GM18508 (cell line): ENCODE data around the gene HDAC7.

Source experiments
- ATAC-seq: cut with Tn5 transposase; IDR thresholded peaks from one replicate; pipeline ENCODE4 v1.9.1; 2021; ENCODE audit warnings: moderate number of reproducible peaks; ENCODE audit not compliant: insufficient read depth, unreplicated experiment

HDAC7 gene

DNA sequence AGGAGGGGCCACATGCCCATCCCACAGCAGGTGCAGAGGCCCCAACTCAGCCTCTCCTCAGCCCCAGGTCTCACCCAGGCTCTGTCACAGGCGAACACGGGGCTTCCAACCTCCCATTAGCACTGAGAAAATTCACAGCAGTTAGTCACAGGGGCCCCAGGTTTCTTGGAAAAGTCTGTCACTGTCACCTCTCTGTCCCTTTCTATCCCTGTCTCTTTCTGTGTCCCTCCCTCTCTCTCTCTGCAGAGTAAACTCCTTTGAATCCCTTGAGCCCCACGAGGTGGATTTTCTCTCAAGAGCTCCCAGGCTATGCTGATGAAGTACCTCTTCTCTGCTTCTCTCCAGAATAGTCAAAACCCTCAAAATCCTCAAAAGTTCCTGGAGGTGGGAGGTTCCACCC lies 80.4 kb downstream of the HDAC7 start:
- ATAC-seq: no peak

DNA sequence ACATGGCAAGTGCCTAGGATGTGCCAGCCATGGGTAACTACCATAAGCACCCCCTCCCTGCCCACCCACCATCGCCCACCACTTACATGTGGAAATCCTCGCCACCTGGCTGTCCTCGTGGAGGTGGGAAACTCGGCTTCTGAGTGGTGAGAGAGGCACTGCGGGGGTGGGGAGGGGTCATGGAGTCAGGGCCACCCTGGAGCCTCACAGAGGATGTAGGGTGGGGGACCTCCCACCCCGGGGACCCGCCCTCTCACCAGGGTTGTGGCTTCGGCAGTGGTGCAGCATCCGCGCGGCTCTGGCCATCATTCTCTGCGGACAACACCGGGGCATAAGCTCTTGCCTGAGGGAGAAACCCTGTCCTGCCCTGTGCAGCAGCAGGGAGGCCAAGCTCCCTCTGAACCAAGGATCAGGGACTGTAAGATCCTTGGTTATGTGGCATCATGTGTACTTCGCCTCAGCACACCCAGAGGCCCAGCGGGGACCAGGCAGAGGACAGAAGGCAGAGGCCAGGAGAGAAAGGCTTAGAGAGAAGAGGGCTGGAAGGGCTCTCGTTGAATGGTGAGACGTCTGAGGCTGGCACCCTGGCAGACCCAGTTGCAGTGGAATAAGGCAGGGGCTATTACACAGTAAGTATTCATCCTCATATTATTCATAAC lies 81.6 kb downstream of the HDAC7 start:
- ATAC-seq: no peak

DNA sequence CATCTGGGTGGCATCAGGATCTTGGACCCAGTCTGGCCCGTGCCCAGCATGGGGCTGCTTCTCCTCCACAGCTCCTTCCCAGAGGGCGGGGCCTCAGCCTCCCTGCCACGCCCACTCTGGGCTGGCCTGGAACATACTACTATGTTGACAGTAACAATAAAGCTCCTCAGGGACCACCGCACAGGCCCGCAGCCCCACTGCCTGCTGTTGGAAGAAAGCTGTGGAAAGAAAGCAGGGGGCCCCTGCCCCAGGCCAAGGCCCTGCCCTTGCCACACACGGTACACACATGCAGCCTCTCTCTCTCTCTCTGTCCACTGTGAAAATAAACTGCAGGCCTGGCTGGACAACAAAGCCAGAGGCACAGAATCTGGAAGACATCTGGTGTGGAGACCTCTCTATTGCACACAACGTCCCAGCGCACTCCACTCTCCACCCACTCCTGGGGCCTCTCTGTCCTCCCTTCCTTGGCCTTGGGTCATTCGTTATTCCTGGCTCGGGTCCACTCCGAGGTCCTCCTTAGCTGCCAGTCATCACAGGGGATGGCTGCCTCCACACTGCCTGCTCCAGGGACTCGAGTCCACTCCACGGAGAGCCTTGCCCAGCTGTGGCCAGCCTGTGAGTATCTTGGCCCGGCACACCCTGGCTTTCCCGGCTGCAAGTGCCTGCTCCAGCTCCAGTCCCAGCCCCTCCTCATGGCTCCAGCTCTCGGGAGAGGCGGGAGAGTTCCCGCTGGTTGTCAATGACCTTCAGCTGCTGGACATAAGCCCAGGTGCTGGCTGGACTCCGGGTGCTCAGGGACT lies 82.6 kb downstream of the HDAC7 start:
- ATAC-seq: no peak

GRCh38 chr12:47736216-47736615 lies 83.5 kb downstream of the HDAC7 start:
- no peak for ATAC-seq

DNA sequence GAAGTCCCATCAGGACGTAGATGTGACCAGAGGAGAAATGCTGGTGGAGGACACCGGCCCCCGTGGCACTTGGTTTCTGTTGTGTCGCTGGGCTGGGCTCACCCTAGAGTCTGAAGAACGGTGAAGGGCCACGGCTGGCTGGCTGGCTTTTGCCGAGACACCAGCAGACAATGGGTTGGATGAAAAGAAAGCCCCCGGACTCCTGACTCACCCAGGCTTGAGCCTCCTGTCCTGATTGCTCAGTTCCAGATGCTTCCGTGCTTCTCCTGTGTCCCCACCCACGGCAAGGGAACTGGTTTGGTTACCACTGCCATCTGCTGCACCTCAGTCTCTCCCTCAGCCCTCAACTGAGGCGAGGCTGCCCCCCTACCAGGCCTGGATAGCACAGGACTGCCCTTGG lies 84.1 kb downstream of the HDAC7 start:
- ATAC-seq: no peak

DNA sequence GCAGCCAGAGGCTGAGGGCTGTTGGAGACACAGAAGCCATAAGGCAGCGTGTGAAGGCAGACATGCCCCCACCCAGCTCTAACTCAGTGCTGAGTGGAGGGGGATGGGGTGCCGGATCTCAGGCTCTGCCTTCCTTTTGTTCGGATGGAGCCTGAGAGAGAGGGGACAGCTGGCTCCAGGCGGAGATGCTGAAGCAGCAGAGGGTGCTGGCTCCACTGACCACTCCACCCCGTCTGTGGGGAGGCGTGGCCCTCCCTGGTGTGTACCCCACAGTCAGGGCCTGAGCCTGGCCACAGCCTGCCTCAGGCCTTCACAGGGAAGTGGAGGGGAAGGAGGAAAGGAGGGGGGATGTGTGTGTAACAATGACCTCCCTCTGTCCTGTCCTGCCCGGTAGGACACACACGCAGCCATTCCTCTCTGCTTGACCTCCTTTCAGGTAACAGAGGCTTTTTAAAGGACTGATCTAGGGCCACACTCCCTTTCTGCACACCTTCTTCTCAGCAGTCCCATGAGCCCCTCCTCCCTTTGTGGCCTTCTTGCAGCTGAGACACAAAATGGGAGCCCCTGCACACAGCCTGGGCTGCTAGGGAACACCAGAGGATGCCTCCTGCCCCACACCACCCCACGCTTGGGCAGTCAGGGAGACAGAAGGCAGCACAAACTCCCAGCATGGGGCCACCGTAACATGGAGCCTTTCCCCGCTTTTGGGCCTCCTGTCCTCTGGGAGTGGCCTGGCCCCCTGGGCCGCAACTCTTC lies 84.8 kb downstream of the HDAC7 start:
- no peak for ATAC-seq

DNA sequence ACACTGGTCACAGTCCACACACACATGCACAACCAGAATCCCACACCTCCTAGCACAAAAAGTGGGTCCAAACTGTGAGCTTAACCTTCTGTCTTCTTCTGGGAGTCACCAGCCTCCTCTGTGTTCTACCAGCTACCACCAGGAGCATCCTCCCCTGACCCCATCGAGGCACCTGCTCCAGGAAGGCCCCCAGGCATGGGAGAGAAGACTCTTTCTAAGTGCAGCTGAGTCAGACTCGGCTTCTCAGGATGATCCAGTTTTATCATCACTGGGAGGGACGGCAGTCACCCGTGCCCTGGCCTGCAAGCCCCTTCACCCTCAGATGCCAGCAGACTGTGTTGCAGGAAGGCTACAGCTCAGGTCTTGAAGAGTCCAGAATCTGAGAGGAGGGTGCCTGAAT lies 86.6 kb downstream of the HDAC7 start:
- no peak for ATAC-seq
